Memory B cell (primary cell): Measurements from ENCODE around the gene TEX38.

Source experiments
- ATAC-seq: fragments of 150-1000 bp; cut with Tn5 transposase; 2 replicates; pipeline ENCODE4 v1.10.0; 2021; ENCODE audit warnings: low read depth, mild to moderate bottlenecking, moderate library complexity
- DNase-seq, 2 donors: peaks; one replicate each; pipeline ENCODE4 v3.0.0; 2022; ENCODE audit warnings: low spot score in 2 of 2
- H3K27ac Mint-ChIP-seq: one replicate; pipeline ENCODE4 v1.8.0; 2022; ENCODE audit warnings: mild to moderate bottlenecking, moderate library complexity, mixed read lengths
- H3K27me3 Mint-ChIP-seq: one replicate; pipeline ENCODE4 v1.8.0; 2022; ENCODE audit warnings: mixed read lengths
- H3K36me3 Mint-ChIP-seq: one replicate; pipeline ENCODE4 v1.8.0; 2022; ENCODE audit warnings: mild to moderate bottlenecking, mixed read lengths
- H3K4me1 Mint-ChIP-seq: one replicate; pipeline ENCODE4 v1.8.0; 2022; ENCODE audit warnings: mixed read lengths
- H3K4me3 Mint-ChIP-seq: one replicate; pipeline ENCODE4 v1.8.0; 2022; ENCODE audit warnings: mild to moderate bottlenecking, moderate library complexity, mixed read lengths
- H3K9me3 Mint-ChIP-seq: one replicate; pipeline ENCODE4 v1.8.0; 2022; ENCODE audit warnings: mixed read lengths

Gene TEX38

GRCh38 chr1:46671554-46671953 is at the start of gene TEX38:
TSS of gene TEX38 (plus strand) at chr1:46671854. CDS start at chr1:46671935, 81 bp downstream.
- Mint-ChIP-seq H3K27ac (no peak within 1 kb of the TSS), H3K9me3 (no peaks in the 10 kb centered on the region)
- DNase-seq = no peak

GRCh38 chr1:46621930-46622329 is 49.7 kb upstream of the TEX38 start:
- H3K27me3 Mint-ChIP-seq = no peaks in the 10 kb centered on the region
- no peak overlapping the region for H3K27ac Mint-ChIP-seq
- DNase-seq = no peak
- no peak overlapping the region for H3K4me3 Mint-ChIP-seq
- no peak for ATAC-seq
- H3K4me1 Mint-ChIP-seq = peaks cover 5% of the 10 kb centered on the region
- H3K36me3 Mint-ChIP-seq = no peaks in the 10 kb centered on the region
- H3K9me3 Mint-ChIP-seq = no peaks in the 10 kb centered on the region

More at GRCh38 chr1:46671554-46671953, at the start of gene TEX38:
- Mint-ChIP-seq H3K4me3 (no peak within 1 kb of the TSS), H3K4me1 (peaks cover 10% of the 10 kb centered on the region), H3K27me3 (no peaks in the 10 kb centered on the region), H3K36me3 (peaks cover 2% of the 10 kb centered on the region)
- no peak for ATAC-seq

GRCh38 chr1:46622344-46622743 is 49.3 kb upstream of the TEX38 start:
- ATAC-seq (no peak), DNase-seq (no peak)
- Mint-ChIP-seq H3K9me3 (no peaks in the 10 kb centered on the region), H3K36me3 (no peaks in the 10 kb centered on the region), H3K4me1 (peaks cover 1% of the 10 kb centered on the region), H3K27me3 (no peaks in the 10 kb centered on the region), H3K27ac (no peak overlapping the region), H3K4me3 (no peak overlapping the region)

- Mint-ChIP-seq H3K27me3 (no peaks in the 10 kb centered on the region), H3K36me3 (no peaks in the 10 kb centered on the region), H3K27ac (no peak overlapping the region), H3K4me1 (no peaks in the 10 kb centered on the region), H3K9me3 (no peaks in the 10 kb centered on the region), H3K4me3 (no peak overlapping the region)
- DNase-seq (no peak), ATAC-seq (no peak)
These were observed 47.7 kb upstream of the TEX38 start for GRCh38 chr1:46623743-46624644.

- DNase-seq (no peak), ATAC-seq (no peak)
- Mint-ChIP-seq H3K4me3 (no peak overlapping the region), H3K36me3 (peaks cover 22% of the 10 kb centered on the region), H3K27me3 (no peaks in the 10 kb centered on the region), H3K4me1 (no peaks in the 10 kb centered on the region), H3K9me3 (no peaks in the 10 kb centered on the region), H3K27ac (no peak overlapping the region)
These were observed 40.9 kb upstream of the TEX38 start for GRCh38 chr1:46630719-46631118.

GRCh38 chr1:46635205-46635604 is 36.4 kb upstream of the TEX38 start:
- H3K27me3 Mint-ChIP-seq = no peaks in the 10 kb centered on the region
- no peak for DNase-seq
- no peaks in the 10 kb centered on the region for H3K4me1 Mint-ChIP-seq
- peaks cover 31% of the 10 kb centered on the region for H3K36me3 Mint-ChIP-seq
- H3K27ac Mint-ChIP-seq = no peak overlapping the region
- ATAC-seq = no peak
- H3K9me3 Mint-ChIP-seq = no peaks in the 10 kb centered on the region
- H3K4me3 Mint-ChIP-seq = no peak overlapping the region

GRCh38 chr1:46637444-46638083 is 34.1 kb upstream of the TEX38 start:
- Mint-ChIP-seq H3K4me1 (no peaks in the 10 kb centered on the region), H3K36me3 (peaks cover 33% of the 10 kb centered on the region), H3K27me3 (no peaks in the 10 kb centered on the region), H3K9me3 (no peaks in the 10 kb centered on the region), H3K27ac (no peak overlapping the region), H3K4me3 (no peak overlapping the region)
- ATAC-seq (no peak), DNase-seq (no peak)

- Mint-ChIP-seq H3K27ac (no peak overlapping the region), H3K4me1 (no peaks in the 10 kb centered on the region), H3K36me3 (peaks cover 32% of the 10 kb centered on the region), H3K9me3 (no peaks in the 10 kb centered on the region), H3K4me3 (no peak overlapping the region), H3K27me3 (no peaks in the 10 kb centered on the region)
- ATAC-seq = no peak
- no peak for DNase-seq
These were observed 32.7 kb upstream of the TEX38 start for GRCh38 chr1:46638921-46639320.

- DNase-seq (no peak), ATAC-seq (no peak)
- Mint-ChIP-seq H3K36me3 (peaks cover 27% of the 10 kb centered on the region), H3K4me3 (no peak overlapping the region), H3K27me3 (no peaks in the 10 kb centered on the region), H3K4me1 (no peaks in the 10 kb centered on the region), H3K9me3 (no peaks in the 10 kb centered on the region), H3K27ac (no peak overlapping the region)
These were observed 32.1 kb upstream of the TEX38 start for GRCh38 chr1:46639547-46639946.

- no peaks in the 10 kb centered on the region for H3K27me3 Mint-ChIP-seq
These were observed 29.5 kb upstream of the TEX38 start for GRCh38 chr1:46642115-46642680.

GRCh38 chr1:46643368-46643775 is 28.3 kb upstream of the TEX38 start:
- H3K36me3 Mint-ChIP-seq = peaks cover 27% of the 10 kb centered on the region
- no peaks in the 10 kb centered on the region for H3K9me3 Mint-ChIP-seq
- no peaks in the 10 kb centered on the region for H3K4me1 Mint-ChIP-seq
- no peak for ATAC-seq
- no peak overlapping the region for H3K27ac Mint-ChIP-seq
- no peak overlapping the region for H3K4me3 Mint-ChIP-seq
- no peaks in the 10 kb centered on the region for H3K27me3 Mint-ChIP-seq
- no peak for DNase-seq

More at GRCh38 chr1:46642115-46642680, 29.5 kb upstream of the TEX38 start:
- H3K27ac Mint-ChIP-seq = no peak overlapping the region
- peaks cover 23% of the 10 kb centered on the region for H3K36me3 Mint-ChIP-seq
- H3K4me3 Mint-ChIP-seq = no peak overlapping the region
- ATAC-seq (no peak), DNase-seq (no peak)
- H3K9me3 Mint-ChIP-seq = no peaks in the 10 kb centered on the region
- no peaks in the 10 kb centered on the region for H3K4me1 Mint-ChIP-seq

GRCh38 chr1:46645815-46646214 is 25.8 kb upstream of the TEX38 start:
- H3K27ac Mint-ChIP-seq = no peak overlapping the region
- H3K4me3 Mint-ChIP-seq = no peak overlapping the region
- H3K27me3 Mint-ChIP-seq = no peaks in the 10 kb centered on the region
- peaks cover 4% of the 10 kb centered on the region for H3K9me3 Mint-ChIP-seq
- peaks cover 32% of the 10 kb centered on the region for H3K36me3 Mint-ChIP-seq
- no peak for ATAC-seq
- H3K4me1 Mint-ChIP-seq = no peaks in the 10 kb centered on the region
- no peak for DNase-seq

GRCh38 chr1:46646331-46646730 is 25.3 kb upstream of the TEX38 start:
- H3K9me3 Mint-ChIP-seq = peaks cover 4% of the 10 kb centered on the region
- DNase-seq = no peak
- no peaks in the 10 kb centered on the region for H3K4me1 Mint-ChIP-seq
- H3K27me3 Mint-ChIP-seq = no peaks in the 10 kb centered on the region
- no peak overlapping the region for H3K4me3 Mint-ChIP-seq
- no peak for ATAC-seq
- H3K36me3 Mint-ChIP-seq = peaks cover 32% of the 10 kb centered on the region
- H3K27ac Mint-ChIP-seq = no peak overlapping the region

GRCh38 chr1:46646844-46647243 is 24.8 kb upstream of the TEX38 start:
- H3K4me1 Mint-ChIP-seq = no peaks in the 10 kb centered on the region
- H3K27ac Mint-ChIP-seq = no peak overlapping the region
- peaks cover 28% of the 10 kb centered on the region for H3K36me3 Mint-ChIP-seq
- H3K4me3 Mint-ChIP-seq = no peak overlapping the region
- H3K9me3 Mint-ChIP-seq = peaks cover 4% of the 10 kb centered on the region
- ATAC-seq (no peak), DNase-seq (no peak)
- H3K27me3 Mint-ChIP-seq = no peaks in the 10 kb centered on the region
